Daoy (cell line): ENCODE measurements around the gene TIMP4. TPM values are rescaled to one million over a fixed set of nuclear protein-coding genes. Genes with fewer than 3 reads are reported as not detected.

Experiments
- total RNA-seq: library from RNA; depleted of rRNA; stranded (reverse); fragments of >200 nt; shearing (Covaris generic); gene quantifications from 2 replicates; pipeline ENCODE4 v1.2.3, GENCODE V29; 2014; rRNA removed

Gene TIMP4
- total RNA-seq, 1 experiment from 2014 or later = 1.7 TPM

Other genes with a start within 250 kb of the TIMP4 start
- gene SYN2, start 154.5 kb downstream of the TIMP4 start, total RNA-seq = 2.5 TPM in 1 of 2 replicates, not detected in the other
- gene PPARG, start 130.2 kb upstream of the TIMP4 start, total RNA-seq = 67.2 and 76.2 TPM in 2 replicates